ENCODE measurements around the gene SETD1A. TPM values are rescaled to one million over a fixed set of nuclear protein-coding genes. Genes with fewer than 3 reads are reported as not detected.

Gene SETD1A
- total RNA-seq, 1 donor from 2014 or later: 3.2 TPM

GRCh38 chr16:31002862-31003341 is 45.3 kb downstream of the SETD1A start:
- no peaks in the 10 kb centered on the region for H3K36me3 ChIP-seq
- no peak overlapping the region for H3K27ac ChIP-seq
- peaks cover 12% of the 10 kb centered on the region for H4K20me1 ChIP-seq (ENCODE audit: low read depth)
- peaks cover 13% of the 10 kb centered on the region for H3K27me3 ChIP-seq
- H3K9me3 ChIP-seq (ENCODE audit: low read depth): no peaks in the 10 kb centered on the region
- Mint-ChIP-seq H3K27ac (no peak overlapping the region), H3K9me3 (no peaks in the 10 kb centered on the region), H3K36me3 (no peaks in the 10 kb centered on the region), H3K27me3 (ENCODE audit: insufficient read depth, low read depth) (peaks cover 3% of the 10 kb centered on the region), H3K4me3 (no peak overlapping the region), H3K4me1 (peaks cover 19% of the 10 kb centered on the region)
- peaks cover 8% of the 10 kb centered on the region for H3F3A ChIP-seq (ENCODE audit: low read depth)
- no peak overlapping the region for H3K4me2 ChIP-seq
- H3K9ac ChIP-seq: peak overlapping the region; percentile 29
- no peaks in the 10 kb centered on the region for H3K4me1 ChIP-seq
- TF ChIP-seq EZH2 (IDR thresholded peaks at IDR 0.05): no peak
- no peak for TF ChIP-seq EZH2phosphoT487 (IDR thresholded peaks at IDR 0.05)
- TF ChIP-seq CTCF (IDR thresholded peaks at IDR 0.05): no peak
- DNase-seq (ENCODE audit: low spot score): no peak
- H3K79me2 ChIP-seq (ENCODE audit: low read depth): no peaks in the 10 kb centered on the region
- no peak overlapping the region for H2AFZ ChIP-seq (replicated peaks)
- H3K4me3 ChIP-seq: no peak overlapping the region

GRCh38 chr16:31003744-31004143 is 46.2 kb downstream of the SETD1A start:
- Mint-ChIP-seq H3K4me1 (peaks cover 19% of the 10 kb centered on the region), H3K4me3 (no peak overlapping the region), H3K9me3 (no peaks in the 10 kb centered on the region), H3K27me3 (ENCODE audit: insufficient read depth, low read depth) (peaks cover 3% of the 10 kb centered on the region), H3K27ac (no peak overlapping the region), H3K36me3 (no peaks in the 10 kb centered on the region)
- no peak for DNase-seq (ENCODE audit: low spot score)
- H3K4me3 ChIP-seq: no peak overlapping the region
- no peak for TF ChIP-seq EZH2phosphoT487 (IDR thresholded peaks at IDR 0.05)
- TF ChIP-seq CTCF (IDR thresholded peaks at IDR 0.05): no peak
- TF ChIP-seq EZH2 (IDR thresholded peaks at IDR 0.05): no peak
- H3K27ac ChIP-seq: no peak overlapping the region
- H3K4me2 ChIP-seq: no peak overlapping the region
- no peak overlapping the region for H3K9ac ChIP-seq
- peaks cover 4% of the 10 kb centered on the region for H3K27me3 ChIP-seq
- no peaks in the 10 kb centered on the region for H3F3A ChIP-seq (ENCODE audit: low read depth)
- H3K9me3 ChIP-seq (ENCODE audit: low read depth): no peaks in the 10 kb centered on the region
- H2AFZ ChIP-seq (replicated peaks): no peak overlapping the region
- peaks cover 12% of the 10 kb centered on the region for H4K20me1 ChIP-seq (ENCODE audit: low read depth)
- H3K79me2 ChIP-seq (ENCODE audit: low read depth): peaks cover 4% of the 10 kb centered on the region
- no peaks in the 10 kb centered on the region for H3K4me1 ChIP-seq
- H3K36me3 ChIP-seq: no peaks in the 10 kb centered on the region

- peaks cover 12% of the 10 kb centered on the region for H4K20me1 ChIP-seq (ENCODE audit: low read depth)
- H3K9me3 ChIP-seq (ENCODE audit: low read depth): no peaks in the 10 kb centered on the region
- no peaks in the 10 kb centered on the region for H3F3A ChIP-seq (ENCODE audit: low read depth)
- peaks cover 3% of the 10 kb centered on the region for H3K4me1 ChIP-seq
- DNase-seq (ENCODE audit: low spot score): no peak
- H3K9me3 Mint-ChIP-seq: no peaks in the 10 kb centered on the region
- no peak for TF ChIP-seq CTCF (IDR thresholded peaks at IDR 0.05)
- peaks cover 6% of the 10 kb centered on the region for H3K79me2 ChIP-seq (ENCODE audit: low read depth)
- peaks cover 2% of the 10 kb centered on the region for H3K27me3 Mint-ChIP-seq (ENCODE audit: insufficient read depth, low read depth)
- no peak overlapping the region for H3K27ac Mint-ChIP-seq
- H3K36me3 ChIP-seq: no peaks in the 10 kb centered on the region
- H3K4me1 Mint-ChIP-seq: peaks cover 19% of the 10 kb centered on the region
- H3K27ac ChIP-seq: no peak overlapping the region
- H3K27me3 ChIP-seq: no peaks in the 10 kb centered on the region
- no peak overlapping the region for H3K4me3 ChIP-seq
- no peak overlapping the region for H3K9ac ChIP-seq
- H2AFZ ChIP-seq (replicated peaks): no peak overlapping the region
- no peak overlapping the region for H3K4me2 ChIP-seq
- no peak overlapping the region for H3K4me3 Mint-ChIP-seq
- H3K36me3 Mint-ChIP-seq: no peaks in the 10 kb centered on the region
Observed at GRCh38 chr16:31004658-31005057, 47.1 kb downstream of the SETD1A start.
